Stimulated activated CD8-positive, alpha-beta memory T cell treated with anti-CD3 and anti-CD28 coated beads, Interleukin-15, amount 100 ng/mL, for 4 hours (primary cell): Measurements from ENCODE around the gene FAM89B.
"Not testable (repeated sequence)": the region's sequence is repeated elsewhere in the genome, so short reads cannot be mapped to it uniquely, and the experiment has no call there.

Experiments used
- DNase-seq, 2 donors: peaks; one replicate each; pipeline ENCODE4 v3.0.0-alpha.2; 2020; ENCODE audit warnings: low read depth in 2 of 2

FAM89B gene

DNA sequence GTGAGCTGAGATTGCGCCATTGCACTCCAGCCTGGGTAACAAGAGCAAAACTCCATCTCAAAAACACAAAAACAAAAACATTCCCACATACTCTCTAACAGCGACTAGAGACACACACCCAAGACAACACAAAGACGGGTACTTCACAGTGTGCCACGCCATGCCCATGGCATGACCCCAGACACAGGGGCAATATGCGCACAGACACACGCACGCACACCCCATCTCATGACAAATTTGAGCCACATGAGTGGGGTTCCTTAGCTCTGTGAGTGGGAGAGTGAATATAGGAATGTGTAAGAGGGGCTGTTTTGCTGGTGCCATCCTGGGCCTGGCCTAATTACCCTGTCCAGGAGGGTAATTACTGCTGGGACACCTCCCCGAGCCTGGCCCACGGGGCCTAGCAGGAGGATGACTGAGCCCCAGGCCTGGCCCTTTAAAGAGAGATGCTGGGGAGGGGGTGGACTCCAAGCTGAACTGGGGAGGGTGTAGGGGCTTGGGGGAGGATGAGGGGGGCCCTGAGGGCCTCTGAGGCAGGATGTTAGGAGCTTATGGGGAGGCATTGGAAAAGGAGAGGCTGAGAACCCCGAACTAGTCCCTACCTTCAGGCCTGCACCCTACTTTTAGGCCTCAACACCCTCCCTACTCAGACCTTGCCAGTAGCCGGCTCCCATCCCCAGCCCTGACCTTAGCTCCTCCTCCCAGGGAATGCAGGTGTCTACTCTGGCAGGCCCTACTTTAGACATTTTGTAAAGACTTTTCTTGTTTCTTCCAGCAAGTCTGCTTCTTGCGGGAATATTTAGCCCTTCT, 15.7 kb upstream of the FAM89B start:
- DNase-seq, result no peak

GRCh38 chr11:65557280-65558001, 14.9 kb upstream of the FAM89B start:
- DNase-seq, result no peak

DNA sequence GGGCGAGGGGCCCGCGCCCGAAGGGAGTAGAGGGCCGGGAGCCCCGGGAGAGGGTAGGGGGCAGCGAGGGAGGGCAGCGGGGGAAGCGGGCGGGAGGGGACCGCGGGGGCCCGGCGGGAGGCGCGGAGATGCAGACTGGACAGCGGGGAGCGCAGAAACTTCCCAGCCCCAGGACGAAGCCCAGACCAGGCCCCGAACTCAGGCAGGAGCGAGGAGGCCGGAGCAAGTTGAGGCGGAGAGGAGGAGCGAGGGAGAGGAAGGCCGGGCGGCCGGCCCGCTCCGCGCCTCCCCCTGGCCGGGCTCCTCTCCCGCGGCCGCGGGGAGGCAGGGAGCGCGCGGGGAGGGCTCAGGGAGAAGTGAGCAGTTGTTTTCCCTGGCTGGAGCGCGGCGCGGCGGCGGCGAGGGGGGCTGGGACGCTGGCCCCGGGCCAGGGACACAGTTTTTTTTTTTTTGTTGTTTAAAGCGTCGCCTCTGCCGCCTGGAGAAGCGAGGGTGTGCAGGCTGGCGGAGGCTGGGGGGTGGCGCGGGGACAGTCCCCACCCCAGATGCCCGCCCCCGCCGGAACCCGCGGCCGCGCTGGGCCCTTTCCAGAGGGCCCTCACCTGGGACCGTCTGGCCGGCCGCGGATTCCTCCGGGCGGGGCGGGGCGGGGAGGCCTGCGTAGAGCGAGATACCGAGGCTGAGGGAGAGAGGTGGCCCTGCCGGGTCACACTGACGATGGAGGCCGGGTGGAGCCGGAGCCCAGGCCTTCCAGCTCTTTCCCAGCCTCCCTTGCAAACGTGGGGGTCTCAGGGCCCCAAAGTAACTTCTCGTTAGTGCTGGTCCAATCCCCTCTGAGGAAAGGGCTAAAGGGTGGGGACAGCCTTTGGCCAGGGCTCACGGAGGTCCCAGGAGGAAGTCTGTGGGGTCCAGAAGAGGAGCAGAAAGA, 14.1 kb upstream of the FAM89B start, which contains the start of gene LTBP3:
TSS of gene LTBP3 (minus strand) at position 358 of the 928 bp plus-strand sequence. CDS start 400 bp downstream, outside the sequence.
- DNase-seq, result peak in 1 of 2 donors; percentile 28

DNA sequence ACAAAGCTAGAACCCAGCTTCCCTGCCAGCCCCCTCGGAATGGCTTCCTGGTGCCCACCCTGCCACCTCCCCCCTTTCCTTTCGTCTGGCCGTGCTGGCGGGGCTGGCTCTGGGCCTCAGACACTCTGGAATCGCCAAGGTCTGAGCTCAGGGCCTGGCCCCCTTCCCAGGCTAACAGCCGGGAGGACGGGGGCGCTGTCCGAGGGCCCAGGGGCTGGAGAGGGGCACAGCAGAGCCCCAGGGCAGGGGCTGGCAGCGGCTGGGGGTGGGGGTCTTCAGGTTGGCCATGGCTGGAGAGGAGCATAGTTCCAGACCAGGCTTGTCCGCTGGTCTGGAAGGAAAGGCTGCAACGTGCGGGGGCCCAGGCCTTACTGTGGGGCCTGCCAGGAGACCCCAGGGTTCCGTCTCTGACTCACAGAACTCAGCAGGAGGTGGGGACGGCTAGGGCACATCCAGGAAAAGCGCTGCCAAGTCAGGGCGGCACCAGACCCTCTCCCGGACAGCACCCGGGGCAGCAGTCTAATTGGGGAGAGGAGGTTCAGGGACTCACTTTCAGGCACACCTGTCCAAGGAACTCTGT, 13.3 kb upstream of the FAM89B start:
- no peak for DNase-seq

GRCh38 chr11:65559535-65559934, 12.8 kb upstream of the FAM89B start:
- DNase-seq, result no peak

GRCh38 chr11:65559951-65560537, 12.3 kb upstream of the FAM89B start:
- no peak for DNase-seq

DNA sequence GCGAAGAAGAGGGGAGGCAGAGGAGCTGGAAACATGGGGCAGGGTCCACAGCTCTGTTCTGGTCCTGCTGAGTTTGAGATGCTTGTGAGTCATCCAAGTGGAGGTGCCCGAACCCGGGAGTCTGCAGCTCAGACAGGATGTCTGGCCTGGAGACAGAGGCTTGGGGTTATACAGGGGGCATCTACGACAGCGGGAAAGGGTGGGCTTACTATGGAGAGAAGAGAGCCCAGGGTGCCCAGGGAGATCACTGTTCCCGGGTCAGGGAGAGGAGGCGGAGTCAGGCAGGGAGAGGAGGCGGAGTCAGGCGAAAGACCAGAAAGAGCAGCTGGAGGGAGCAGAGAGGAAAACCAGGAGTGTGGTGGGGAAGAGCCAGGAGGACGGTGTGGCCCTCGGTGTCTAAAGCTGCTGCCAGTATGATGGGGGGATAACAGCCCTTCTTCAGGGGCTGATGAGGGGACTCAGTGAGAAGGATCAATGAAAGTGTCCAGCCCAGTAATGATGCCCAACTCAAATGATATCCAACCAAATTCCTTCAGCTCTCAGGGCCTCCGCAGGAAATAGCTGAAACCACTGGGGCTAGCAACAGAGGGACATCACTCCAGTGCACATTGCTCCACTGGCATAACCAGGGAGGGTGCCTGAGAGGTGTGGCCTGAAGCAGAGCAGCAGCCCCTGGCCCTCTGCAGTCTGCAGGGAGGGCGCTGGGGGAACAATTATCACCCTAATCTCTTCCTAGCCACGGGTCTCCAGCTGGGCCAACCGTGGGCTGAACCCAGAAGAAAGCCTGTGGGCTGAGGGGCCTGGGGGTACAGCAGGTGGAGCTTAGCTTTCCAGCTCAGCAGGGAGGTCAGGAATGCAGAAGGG, 11.6 kb upstream of the FAM89B start:
- DNase-seq, result no peak

DNA sequence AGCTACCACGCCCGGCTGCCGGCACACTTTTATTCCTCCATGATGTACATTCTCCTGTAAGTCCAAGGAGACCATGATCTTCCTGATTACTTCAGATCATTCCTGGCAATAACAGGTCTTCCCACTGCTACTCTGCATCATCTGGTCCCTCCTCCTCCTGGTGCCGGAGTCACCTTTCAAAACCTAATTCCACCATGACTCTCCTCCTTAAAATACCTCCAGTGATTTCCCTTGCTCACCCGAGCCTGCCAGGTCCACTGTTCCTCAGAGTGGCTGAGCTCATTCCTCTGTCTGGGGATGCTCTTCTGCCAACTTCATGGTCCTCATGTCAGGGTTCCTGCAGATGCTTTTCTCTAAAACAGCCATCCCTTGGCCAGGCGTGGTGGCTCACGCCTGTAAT, 10.3 kb upstream of the FAM89B start:
- DNase-seq, result no peak

GRCh38 chr11:65562788-65563187, 9.6 kb upstream of the FAM89B start:
- DNase-seq, result no peak

DNA sequence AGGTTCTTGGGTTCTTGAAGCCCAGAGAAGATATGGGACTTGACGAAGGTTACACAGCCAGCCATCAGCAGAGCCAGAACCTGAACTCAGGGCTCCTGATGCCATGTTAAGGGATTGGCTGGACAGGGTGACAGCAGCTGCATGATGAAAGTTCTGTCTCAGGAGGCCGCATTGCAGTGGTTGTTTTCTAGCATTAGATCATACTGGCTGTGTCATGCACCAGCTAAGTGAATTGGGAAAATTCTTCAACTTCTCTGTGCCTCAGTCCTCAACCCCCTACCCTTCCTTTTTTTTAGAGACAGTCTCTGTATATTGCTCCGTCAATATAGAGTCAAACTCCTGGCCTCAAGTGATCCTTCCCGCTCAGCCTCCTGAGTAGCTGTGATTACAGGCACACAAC, 8.7 kb upstream of the FAM89B start:
- no peak for DNase-seq

DNA sequence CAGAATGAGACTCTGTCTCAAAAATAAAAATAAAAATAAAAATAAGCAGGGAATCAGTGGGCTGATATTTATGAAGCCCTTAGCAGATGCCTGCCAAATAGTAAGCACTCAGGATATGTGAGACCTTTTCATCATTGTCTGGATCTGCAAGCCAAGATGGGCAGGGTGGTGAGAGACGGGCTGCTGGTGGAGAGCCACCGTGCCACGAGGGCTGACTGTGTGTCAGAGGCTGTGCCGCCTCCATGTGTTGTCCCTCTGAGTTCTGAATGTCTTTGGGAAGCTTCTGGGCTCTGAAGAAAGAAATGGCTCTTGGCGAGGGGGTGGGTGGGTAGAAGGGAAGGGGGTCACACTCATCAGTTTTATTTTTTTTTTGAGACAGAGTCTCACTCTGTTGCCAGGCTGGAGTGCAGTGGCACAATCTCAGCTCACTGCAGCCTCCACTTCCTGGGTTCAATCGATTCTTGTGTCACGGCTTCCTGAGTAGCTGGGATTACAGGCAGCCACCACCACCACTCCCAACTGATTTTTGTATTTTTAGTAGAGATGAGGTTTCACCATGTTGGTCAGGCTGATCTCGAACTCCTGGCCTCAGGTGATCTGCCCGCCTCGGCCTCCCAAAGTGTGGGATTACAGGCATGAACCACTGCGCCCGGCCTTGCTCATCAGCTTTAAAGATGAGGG, 7.3 kb upstream of the FAM89B start:
- DNase-seq, result not testable (repeated sequence)

- no peak for DNase-seq
Observed at GRCh38 chr11:65565624-65566453, 6.5 kb upstream of the FAM89B start.

GRCh38 chr11:65569164-65569972, 3.0 kb upstream of the FAM89B start:
- no peak for DNase-seq

- peak; percentile 98 for DNase-seq
Observed at GRCh38 chr11:65569973-65570918, 2.1 kb upstream of the FAM89B start, which contains the start of gene ZNRD2. Gene ZNRD2 (plus strand): TSS chr11:65570477. CDS start chr11:65570492, 15 bp downstream.

DNA sequence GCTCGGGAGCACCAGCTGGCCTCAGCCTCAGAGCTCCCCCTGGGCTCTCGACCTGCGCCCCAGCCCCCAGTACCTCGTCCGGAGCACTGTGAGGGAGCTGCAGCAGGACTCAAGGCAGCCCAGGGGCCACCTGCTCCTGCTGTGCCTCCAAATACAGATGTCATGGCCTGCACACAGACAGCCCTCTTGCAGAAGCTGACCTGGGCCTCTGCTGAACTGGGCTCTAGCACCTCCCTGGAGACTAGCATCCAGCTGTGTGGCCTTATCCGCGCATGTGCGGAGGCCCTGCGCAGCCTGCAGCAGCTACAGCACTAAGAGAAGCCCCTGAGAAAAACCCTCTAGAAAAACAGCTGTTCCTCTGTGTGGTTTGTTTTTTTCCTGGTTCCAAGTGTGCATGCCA, 918 bp upstream of the FAM89B start:
- DNase-seq, result no peak

- no peak for DNase-seq
Observed at GRCh38 chr11:65571940-65572339, 398 bp upstream of the FAM89B start.
